Tibial nerve (tissue), 4 donors: ENCODE data around the gene IZUMO4. TPM values are rescaled to one million over a fixed set of nuclear protein-coding genes. Genes with fewer than 3 reads are reported as not detected.

Source experiments
- DNase-seq, 2 donors: peaks; one replicate each; pipeline ENCODE4 v3.0.0-alpha.2; 2019; ENCODE audit warnings: low spot score in 2 of 2
- H3K27ac ChIP-seq, 4 donors: fragments of 200-600 bp; sonication (generic) in 3 of 4; one replicate each; pipeline ENCODE4 v1.5.1; 2017 to 2019; ENCODE audit warnings: mild to moderate bottlenecking in 1 of 4
- H3K27me3 ChIP-seq, 2 donors: fragments of 200-600 bp; sonication (generic) in 1 of 2; one replicate each; pipeline versions ENCODE4 v1.5.1 to v1.6.0; 2017 to 2019
- H3K36me3 ChIP-seq, 3 donors: fragments of 200-600 bp; sonication (generic); one replicate each; pipeline ENCODE4 v1.5.1; 2018 to 2019
- H3K4me1 ChIP-seq, 4 donors: fragments of 200-600 bp; sonication (generic) in 3 of 4; one replicate each; pipeline ENCODE4 v1.5.1; 2017 to 2019
- H3K4me3 ChIP-seq, 4 donors: fragments of 200-600 bp; sonication (generic) in 3 of 4; one replicate each; pipeline ENCODE4 v1.5.1; 2017 to 2019; ENCODE audit warnings: mild to moderate bottlenecking in 1 of 4, moderate library complexity in 1 of 4
- H3K9me3 ChIP-seq, 4 donors: fragments of 200-600 bp; sonication (generic) in 3 of 4; one replicate each; pipeline ENCODE4 v1.5.1; 2017 to 2019
- EP300 ChIP-seq, 2 donors: sonication (generic); formaldehyde crosslinking; IDR thresholded peaks; one replicate each; pipeline ENCODE4 v1.6.1; 2017; ENCODE audit warnings: antibody characterized with exemption in 2 of 2, mild to moderate bottlenecking in 1 of 2
- POLR2A ChIP-seq, 2 donors: fragments of 450-650 bp; IDR thresholded peaks; one replicate each; pipeline ENCODE4 v1.6.1; 2017; ENCODE audit warnings: antibody characterized with exemption in 2 of 2, mild to moderate bottlenecking in 2 of 2, moderate library complexity in 2 of 2
- WGBS, 2 donors: methylation state at CpG; one replicate each; pipeline ENCODE4 v1.1.5; 2018; 5-methylcytosine and 5-hydroxymethylcytosine counted together
- total RNA-seq, 4 donors: library from RNA; depleted of rRNA; stranded (reverse); fragments of >200 nt; gene quantifications; one replicate each; pipeline ENCODE4 v1.1.0, GENCODE V29; 2016
- TF ChIP-seq, protein P1 (sequence below), 5 experiments: fragments of 200-600 bp in 3 of 5; fragments of 450-650 bp in 2 of 5; sonication (generic) in 3 of 5; IDR thresholded peaks; one replicate each; pipeline ENCODE4 v1.5.1; 2016 to 2019; ENCODE audit warnings: antibody characterized with exemption in 5 of 5, mild to moderate bottlenecking in 3 of 5, moderate library complexity in 2 of 5

IZUMO4 gene
- total RNA-seq, 4 donors from 2014 or later = 28.6 to 46.3 (median 33.2) TPM

DNA sequence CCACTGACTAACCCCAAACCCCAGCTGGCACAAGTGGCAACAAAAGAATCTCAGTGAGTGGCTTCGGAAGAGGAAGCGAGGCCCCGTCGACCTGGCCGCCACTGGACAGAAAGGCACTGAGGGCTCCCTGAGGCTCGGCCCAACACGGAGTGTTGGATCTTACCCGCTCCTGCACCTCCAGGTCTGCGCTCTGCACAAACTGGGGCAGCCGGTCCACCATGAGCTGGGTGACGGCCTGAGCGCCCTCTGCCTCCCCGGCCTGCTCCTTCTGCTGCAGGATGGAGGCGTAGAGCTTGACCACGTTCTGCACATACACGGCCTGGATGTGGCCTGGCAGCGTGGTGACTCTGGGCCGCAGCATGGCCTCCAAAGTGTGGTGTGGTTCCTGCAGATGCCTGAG, 21.7 kb downstream of the IZUMO4 start:
- H3K4me1 ChIP-seq = peaks cover 0 to 2% (median 0%) of the 10 kb centered on the region in 4 donors
- H3K27ac ChIP-seq = no peak overlapping the region
- no peak for DNase-seq
- 89 to 92% methylated on average over 16 to 18 of the region's 18 CpGs for WGBS, 2 donors
- H3K4me3 ChIP-seq = no peak overlapping the region
- H3K27me3 ChIP-seq = no peaks in the 10 kb centered on the region
- peaks cover 7 to 100% (median 72%) of the 10 kb centered on the region in 3 donors for H3K36me3 ChIP-seq
- TF ChIP-seq EP300 (IDR thresholded peaks at IDR 0.05) (no peak), POLR2A (IDR thresholded peaks at IDR 0.05) (no peak)
- TF ChIP-seq, protein P1, sequence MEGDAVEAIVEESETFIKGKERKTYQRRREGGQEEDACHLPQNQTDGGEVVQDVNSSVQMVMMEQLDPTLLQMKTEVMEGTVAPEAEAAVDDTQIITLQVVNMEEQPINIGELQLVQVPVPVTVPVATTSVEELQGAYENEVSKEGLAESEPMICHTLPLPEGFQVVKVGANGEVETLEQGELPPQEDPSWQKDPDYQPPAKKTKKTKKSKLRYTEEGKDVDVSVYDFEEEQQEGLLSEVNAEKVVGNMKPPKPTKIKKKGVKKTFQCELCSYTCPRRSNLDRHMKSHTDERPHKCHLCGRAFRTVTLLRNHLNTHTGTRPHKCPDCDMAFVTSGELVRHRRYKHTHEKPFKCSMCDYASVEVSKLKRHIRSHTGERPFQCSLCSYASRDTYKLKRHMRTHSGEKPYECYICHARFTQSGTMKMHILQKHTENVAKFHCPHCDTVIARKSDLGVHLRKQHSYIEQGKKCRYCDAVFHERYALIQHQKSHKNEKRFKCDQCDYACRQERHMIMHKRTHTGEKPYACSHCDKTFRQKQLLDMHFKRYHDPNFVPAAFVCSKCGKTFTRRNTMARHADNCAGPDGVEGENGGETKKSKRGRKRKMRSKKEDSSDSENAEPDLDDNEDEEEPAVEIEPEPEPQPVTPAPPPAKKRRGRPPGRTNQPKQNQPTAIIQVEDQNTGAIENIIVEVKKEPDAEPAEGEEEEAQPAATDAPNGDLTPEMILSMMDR (IDR thresholded peaks at IDR 0.05) = no peak
- no peaks in the 10 kb centered on the region for H3K9me3 ChIP-seq

DNA sequence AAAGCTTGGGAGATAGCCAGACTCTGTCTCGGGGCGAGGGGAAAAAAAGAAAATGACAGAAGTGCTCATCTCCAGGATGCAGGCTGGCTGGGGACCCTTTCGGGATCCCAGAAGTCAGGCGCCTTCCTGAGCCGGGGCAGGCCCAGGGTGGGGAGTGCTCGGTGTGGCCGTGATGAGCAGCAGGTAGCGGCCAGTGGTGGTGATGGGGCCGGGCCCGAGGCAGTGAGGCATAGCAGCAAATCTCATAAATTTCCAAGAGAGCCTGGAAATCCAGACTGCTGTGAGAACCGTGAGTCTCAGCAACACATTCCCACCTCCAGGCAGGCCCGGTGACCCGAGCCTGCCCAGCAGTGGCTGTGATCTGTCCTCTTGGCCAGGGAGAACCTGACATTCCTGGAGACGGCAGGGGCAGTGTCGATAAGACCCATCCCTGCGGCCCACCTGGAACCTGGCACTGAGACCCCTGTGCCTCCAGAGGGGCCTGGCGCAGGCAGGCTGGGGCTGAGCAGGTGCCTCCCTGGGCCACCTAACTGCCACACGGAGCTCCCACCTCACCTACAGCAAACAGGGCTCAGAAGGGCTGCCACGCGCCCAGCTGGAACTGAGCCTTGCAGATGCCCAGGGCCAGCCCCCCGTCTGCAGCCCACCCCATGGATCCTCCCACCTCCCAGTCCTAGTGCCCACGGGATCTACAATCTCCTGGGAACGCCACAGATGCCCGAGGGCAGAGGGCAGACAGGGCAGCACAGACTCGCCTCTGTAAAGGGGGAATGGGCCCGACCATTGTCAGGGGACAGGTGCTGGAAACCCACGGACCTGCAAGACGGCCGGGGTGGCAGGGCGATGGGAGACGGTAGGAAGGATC, 23.4 kb downstream of the IZUMO4 start:
- TF ChIP-seq, protein P1 (IDR thresholded peaks at IDR 0.05) = no peak
- no peak for TF ChIP-seq EP300 (IDR thresholded peaks at IDR 0.05)
- no peak for TF ChIP-seq POLR2A (IDR thresholded peaks at IDR 0.05)
- H3K4me3 ChIP-seq = no peak overlapping the region
- peaks cover 7 to 100% (median 56%) of the 10 kb centered on the region in 3 donors for H3K36me3 ChIP-seq
- no peaks in the 10 kb centered on the region for H3K27me3 ChIP-seq
- DNase-seq = no peak
- no peaks in the 10 kb centered on the region for H3K9me3 ChIP-seq
- no peak overlapping the region for H3K27ac ChIP-seq
- WGBS, 2 donors = 87 to 89% methylated on average over 25 to 28 of the region's 31 CpGs
- no peaks in the 10 kb centered on the region for H3K4me1 ChIP-seq

- 85 to 96% methylated on average over 4 to 16 of the region's 26 CpGs for WGBS, 2 donors
- no peak overlapping the region for H3K27ac ChIP-seq
- DNase-seq = no peak
- H3K4me3 ChIP-seq = no peak overlapping the region
- H3K36me3 ChIP-seq = peaks cover 7 to 100% (median 50%) of the 10 kb centered on the region in 3 donors
- no peaks in the 10 kb centered on the region for H3K9me3 ChIP-seq
- TF ChIP-seq EP300 (IDR thresholded peaks at IDR 0.05) (no peak), POLR2A (IDR thresholded peaks at IDR 0.05) (no peak)
- TF ChIP-seq, protein P1 (IDR thresholded peaks at IDR 0.05) = no peak
- no peaks in the 10 kb centered on the region for H3K27me3 ChIP-seq
- no peaks in the 10 kb centered on the region for H3K4me1 ChIP-seq
Measured at GRCh38 chr19:2120821-2121220, 24.1 kb downstream of the IZUMO4 start.

- no peak for DNase-seq
- TF ChIP-seq, protein P1 (IDR thresholded peaks at IDR 0.05) = no peak
- TF ChIP-seq EP300 (IDR thresholded peaks at IDR 0.05) = no peak
- no peak for TF ChIP-seq POLR2A (IDR thresholded peaks at IDR 0.05)
- H3K27me3 ChIP-seq = no peaks in the 10 kb centered on the region
- WGBS, 2 donors = 91 to 92% methylated on average over 11 to 14 of the region's 27 CpGs
- H3K4me1 ChIP-seq = no peaks in the 10 kb centered on the region
- no peaks in the 10 kb centered on the region for H3K9me3 ChIP-seq
- peaks cover 7 to 100% (median 46%) of the 10 kb centered on the region in 3 donors for H3K36me3 ChIP-seq
- H3K27ac ChIP-seq = no peak overlapping the region
- H3K4me3 ChIP-seq = no peak overlapping the region
Measured at GRCh38 chr19:2121416-2122051, 24.8 kb downstream of the IZUMO4 start.

- H3K4me1 ChIP-seq = no peaks in the 10 kb centered on the region
Measured at GRCh38 chr19:2122251-2122650, 25.5 kb downstream of the IZUMO4 start.

More at GRCh38 chr19:2122251-2122650, 25.5 kb downstream of the IZUMO4 start:
- no peak overlapping the region for H3K4me3 ChIP-seq
- H3K27ac ChIP-seq = no peak overlapping the region
- DNase-seq = no peak
- 84 to 91% methylated on average over 15 of the region's 15 CpGs for WGBS, 2 donors
- no peaks in the 10 kb centered on the region for H3K9me3 ChIP-seq
- H3K36me3 ChIP-seq = peaks cover 7 to 100% (median 42%) of the 10 kb centered on the region in 3 donors
- TF ChIP-seq EP300 (IDR thresholded peaks at IDR 0.05) = no peak
- no peak for TF ChIP-seq POLR2A (IDR thresholded peaks at IDR 0.05)
- TF ChIP-seq, protein P1 (IDR thresholded peaks at IDR 0.05) = no peak
- no peaks in the 10 kb centered on the region for H3K27me3 ChIP-seq
